ENCODE measurements around the gene VPS37D.

The VPS37D gene

GRCh38 chr7:73680501-73680900 lies 12.9 kb downstream of the VPS37D start:
- no peak for DNase-seq (ENCODE audit: low spot score)

DNA sequence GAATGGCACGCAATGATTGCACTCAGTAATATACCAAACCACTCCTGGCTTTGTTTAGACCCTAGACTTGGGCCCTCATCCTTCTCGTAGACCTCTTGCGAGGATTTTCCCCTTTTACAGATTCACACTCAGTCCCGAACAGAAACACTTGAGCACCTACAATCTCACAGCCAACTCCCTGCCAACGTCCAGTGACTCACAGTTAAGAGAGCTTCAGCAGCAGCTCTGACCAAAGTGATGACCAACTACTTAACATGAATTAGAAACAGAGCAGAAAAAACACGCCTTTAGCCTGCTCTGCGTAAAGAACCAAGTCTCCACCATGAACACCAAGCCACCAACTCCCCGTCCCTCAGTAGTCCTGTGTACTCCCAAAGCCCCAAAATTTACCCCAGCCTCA lies 13.4 kb downstream of the VPS37D start:
- no peak for DNase-seq (ENCODE audit: low spot score)

GRCh38 chr7:73682745-73683055 lies 15.1 kb downstream of the VPS37D start:
- DNase-seq (ENCODE audit: low spot score), result no peak

DNA sequence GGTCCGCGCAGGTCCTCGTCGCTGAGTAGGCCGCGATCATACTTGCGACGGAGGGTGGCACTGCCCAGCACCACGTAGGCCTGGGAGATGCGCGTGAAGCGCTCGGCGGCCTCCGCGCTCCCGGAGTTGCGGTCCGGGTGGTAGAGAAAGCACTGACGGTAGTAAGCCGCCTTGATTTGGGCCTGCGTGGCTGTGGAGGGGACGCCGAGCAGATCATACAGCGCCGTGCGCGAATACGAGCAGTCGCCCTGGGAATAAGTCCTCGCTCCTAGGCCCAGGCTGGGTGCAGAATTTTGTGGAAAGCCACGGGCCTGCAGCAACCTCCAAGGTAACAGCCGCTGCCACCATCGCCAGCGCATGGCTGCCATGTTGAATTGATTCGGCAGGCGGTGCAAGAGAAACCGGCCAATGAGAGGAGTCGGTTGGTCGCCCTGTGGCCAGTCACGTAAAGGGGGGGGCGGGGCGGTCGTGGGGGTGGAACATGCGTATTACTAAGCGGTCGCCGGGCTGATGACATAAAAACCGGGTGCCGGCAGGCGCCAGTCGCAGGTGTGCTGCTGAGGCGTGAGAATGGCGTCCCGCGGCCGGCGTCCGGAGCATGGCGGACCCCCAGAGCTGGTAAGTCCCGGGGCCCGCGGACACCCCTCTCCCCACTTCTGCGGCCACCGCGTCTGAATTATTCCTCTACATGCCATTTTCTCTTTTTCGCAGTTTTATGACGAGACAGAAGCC lies 15.6 kb downstream of the VPS37D start, which contains the start of the genes BUD23 and DNAJC30:
BUD23 (plus strand) TSS at position 542 of the 732 bp plus-strand sequence; CDS start at position 571, 29 bp downstream.
DNAJC30 (minus strand) TSS at position 398 of the 732 bp plus-strand sequence; CDS start at position 368, 30 bp downstream.
- peak; percentile 91 for DNase-seq (ENCODE audit: low spot score)

DNA sequence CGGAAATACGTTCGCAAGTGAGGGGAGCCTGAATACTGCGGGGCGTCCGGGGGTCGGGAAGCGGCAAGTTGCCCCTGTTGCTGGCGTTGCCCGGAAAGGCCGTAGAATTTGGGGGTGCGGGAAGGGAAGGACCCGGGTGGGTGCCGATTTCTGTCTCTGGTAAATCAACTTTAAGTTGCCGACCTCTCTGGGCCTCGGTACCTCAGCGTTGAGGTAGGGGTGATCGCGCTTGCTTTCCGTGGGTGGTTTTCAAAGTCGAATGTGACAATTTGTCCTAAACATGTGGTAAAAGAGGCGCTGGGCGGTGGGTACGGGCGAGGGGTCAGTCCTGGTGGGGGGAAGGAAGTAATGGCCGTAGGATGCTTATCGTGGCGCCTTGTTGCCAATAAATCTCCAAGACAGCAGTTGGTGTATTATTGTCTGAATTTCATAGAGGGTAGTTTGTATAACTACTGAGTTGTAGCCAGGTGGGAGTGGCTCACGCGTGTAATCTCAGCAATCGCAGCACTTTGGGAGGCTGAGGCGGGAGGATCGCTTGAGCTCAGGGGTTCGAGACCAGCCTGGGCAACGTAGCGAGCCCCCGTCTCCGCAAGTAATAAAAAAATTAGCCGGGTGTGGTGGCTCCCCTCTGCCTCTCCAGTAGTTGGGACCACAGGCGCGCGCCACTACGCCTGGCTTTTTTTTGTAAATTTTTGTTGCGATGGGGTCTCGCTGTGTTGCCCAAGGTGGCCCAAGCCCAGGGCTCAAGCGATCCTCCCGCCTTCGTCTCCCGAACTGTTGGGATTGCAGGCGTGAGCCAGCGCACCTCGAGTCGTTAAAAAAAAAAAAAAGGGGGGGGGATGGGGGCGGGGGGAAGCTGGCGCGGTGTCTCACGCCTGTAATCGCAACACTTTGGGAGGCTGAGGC lies 16.4 kb downstream of the VPS37D start:
- DNase-seq (ENCODE audit: low spot score), result no peak

DNA sequence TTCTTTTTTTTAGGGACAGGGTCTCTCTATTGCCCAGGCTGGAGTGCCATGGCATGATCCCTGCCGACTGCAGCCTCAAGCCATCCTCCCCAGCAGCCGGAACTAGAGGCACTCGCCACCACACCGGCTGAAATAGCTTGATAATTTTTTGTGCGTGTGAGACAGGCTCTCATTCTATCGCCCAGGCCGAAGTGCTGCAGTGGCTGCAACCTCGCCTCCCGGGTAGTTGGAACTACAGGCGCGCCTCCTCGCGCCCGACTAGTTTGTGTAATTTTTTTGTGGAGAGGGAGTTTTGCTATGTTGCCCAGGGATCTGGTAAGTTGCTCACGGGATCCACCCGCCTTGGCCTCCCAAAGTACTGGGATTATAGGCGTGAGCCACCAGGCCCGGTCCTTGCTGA lies 17.7 kb downstream of the VPS37D start:
- DNase-seq (ENCODE audit: low spot score), result no peak

DNA sequence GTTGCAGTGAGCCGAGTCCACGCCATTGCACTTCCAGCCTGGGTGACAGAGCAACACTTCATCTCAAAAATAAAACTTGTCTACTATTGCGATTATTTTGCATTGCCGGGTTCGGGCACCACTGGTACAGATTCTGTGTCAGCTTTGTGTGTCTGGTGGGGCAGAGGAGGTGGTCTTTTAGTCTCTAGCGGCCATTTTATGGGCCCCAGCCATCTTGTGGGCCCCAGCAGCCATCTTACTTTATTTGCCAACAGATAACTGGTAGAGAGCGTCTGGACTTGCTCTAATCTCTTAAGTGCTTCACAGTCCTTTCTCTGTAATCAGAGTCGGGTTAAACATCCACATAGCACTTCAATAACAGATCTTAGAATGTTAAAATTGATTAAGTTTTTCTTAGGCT lies 20.7 kb downstream of the VPS37D start:
- DNase-seq (ENCODE audit: low spot score), result no peak

- DNase-seq (ENCODE audit: low spot score), result no peak
Observed at GRCh38 chr7:73690646-73691045, 23.0 kb downstream of the VPS37D start.

DNA sequence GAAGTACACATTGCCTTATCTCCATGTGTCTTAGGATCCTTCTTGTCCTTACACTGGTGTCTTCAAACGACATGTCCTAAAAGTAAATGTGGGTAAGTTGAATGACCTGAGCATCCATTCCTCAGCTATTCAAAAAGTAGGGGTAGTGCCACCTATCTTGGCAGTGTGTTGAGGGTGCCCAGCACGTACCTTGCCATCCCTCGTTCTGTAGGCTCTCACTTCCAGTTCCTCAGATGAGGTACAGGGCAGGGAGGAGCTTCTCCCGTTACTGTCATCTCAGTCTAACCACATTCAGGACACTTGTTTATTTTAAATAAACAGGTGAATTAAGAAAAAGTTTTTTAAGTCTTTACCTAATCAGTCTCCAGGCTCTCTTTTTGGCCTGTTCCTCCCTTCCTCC lies 28.7 kb downstream of the VPS37D start:
- no peak for DNase-seq (ENCODE audit: low spot score)

GRCh38 chr7:73698410-73698809 lies 30.8 kb downstream of the VPS37D start:
- no peak for DNase-seq (ENCODE audit: low spot score)

DNA sequence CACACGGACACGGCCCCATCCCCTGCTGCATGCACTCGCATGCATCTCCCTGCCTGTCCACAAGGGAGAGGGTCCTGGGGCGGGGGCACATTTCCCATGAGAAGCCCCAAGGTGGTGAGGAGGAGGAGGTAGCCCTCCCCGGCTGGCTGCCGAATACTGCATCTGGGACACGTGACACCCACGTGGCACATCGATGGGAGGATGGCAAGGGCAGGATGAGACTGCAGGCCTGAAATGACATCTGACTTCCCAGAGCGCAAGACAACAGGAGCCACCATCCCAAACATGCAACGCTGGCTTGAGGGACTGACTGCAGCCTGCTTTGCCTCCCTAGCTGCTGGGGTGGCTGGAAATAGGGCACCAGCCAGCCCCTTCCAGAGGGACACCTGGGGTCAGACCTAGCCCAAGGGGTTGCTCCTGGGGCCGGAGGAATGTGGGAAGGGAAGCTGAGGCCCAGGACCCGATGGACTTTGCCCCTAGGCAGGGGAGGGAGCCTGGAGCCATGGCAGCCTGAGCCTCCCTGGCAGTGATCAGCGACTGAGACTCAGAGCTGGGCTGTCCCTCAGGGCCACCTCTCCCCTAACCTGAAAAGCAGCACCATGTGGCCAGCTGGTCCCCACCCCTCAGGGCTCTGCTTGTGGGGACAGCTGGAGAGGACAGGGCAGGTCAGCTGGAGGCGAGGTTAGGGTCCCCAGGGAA lies 31.9 kb downstream of the VPS37D start:
- DNase-seq (ENCODE audit: low spot score), result no peak

DNA sequence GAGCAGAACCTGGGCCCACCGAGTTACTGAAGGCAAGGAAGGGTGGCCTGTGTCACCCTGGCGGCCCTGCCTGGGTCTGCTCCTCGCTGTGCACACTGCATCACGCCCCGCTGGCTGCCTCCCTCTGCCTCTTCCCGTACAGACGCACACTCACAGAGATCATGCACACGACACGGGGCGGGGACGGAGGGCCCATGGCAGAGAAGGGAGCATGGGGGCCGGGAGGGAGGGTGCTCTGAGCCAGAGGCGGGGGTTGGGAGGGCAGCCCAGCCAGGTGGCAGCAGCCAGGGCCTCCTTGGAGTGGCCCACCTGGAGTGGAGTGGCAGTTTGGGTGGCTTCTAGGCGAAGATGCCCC lies 32.4 kb downstream of the VPS37D start:
- no peak for DNase-seq (ENCODE audit: low spot score)

DNA sequence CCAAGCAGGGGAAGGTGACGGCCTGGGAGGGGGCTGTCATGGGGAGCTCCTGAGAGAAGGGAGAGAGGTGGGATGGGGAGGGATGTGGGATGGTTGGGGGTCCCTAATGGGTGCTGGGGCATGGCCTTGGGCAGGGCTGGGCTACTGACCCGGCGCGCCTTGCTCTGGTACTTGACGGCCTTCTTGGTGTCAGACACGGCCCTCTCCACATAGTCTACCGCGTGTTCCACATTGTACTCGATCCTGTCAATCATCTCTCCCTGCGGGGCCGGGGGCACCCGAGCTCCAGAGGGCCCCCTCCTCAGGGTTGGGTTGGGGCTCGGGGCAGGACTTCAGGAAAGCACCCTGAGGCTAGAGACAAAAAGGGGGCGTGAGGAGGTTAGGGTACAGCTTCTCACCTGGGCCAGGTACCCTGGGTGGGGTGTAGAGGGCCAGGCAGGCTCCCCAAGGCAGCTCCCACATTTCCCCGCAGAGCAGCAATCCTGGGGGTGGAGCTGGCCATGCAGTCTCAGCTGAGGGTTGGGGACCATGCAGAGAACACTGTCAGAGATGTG lies 33.0 kb downstream of the VPS37D start:
- DNase-seq (ENCODE audit: low spot score), result no peak

GRCh38 chr7:73701357-73701995 lies 33.8 kb downstream of the VPS37D start:
- DNase-seq (ENCODE audit: low spot score), result peak; percentile 30

DNA sequence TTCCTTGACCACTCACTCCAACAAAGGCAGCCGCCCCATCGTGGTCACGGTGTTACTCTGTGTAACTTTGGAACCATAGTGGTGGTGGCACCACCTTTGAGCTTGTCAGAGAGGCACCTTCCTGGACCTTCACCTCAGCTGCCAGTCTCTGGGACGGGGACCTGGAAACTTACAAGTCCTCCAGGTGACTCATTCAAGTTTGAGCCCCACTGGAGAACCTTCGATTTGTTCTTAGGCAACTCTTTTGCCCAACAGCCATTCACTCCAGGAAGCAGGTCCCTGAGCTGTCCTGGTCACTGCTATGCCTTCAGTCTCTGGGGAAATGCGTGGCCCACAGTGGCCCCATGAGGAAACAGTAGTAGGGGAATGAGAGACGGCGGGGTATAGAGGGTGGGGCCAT lies 34.6 kb downstream of the VPS37D start:
- no peak for DNase-seq (ENCODE audit: low spot score)

DNA sequence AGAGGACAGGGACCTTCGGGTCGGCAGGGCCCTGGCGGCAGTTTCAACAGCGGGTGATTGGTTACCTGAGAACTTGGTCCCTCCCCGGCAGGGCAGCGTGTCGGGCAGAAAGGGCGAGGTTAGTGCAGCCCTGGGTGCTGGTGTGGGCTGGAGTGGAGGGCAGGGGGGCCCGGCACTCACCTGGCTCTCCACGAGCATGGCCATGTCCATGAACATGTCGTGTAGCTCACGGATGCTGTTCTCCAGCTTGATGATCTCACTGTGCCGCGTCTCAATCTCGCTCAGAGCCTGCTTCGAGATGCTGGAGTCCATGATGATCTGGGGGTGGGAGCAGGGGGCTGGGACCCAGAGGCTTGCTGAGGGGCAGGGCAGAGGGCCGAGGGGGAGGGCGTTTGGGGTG lies 35.0 kb downstream of the VPS37D start:
- DNase-seq (ENCODE audit: low spot score), result no peak

GRCh38 chr7:73703225-73703624 lies 35.6 kb downstream of the VPS37D start:
- DNase-seq (ENCODE audit: low spot score), result no peak

DNA sequence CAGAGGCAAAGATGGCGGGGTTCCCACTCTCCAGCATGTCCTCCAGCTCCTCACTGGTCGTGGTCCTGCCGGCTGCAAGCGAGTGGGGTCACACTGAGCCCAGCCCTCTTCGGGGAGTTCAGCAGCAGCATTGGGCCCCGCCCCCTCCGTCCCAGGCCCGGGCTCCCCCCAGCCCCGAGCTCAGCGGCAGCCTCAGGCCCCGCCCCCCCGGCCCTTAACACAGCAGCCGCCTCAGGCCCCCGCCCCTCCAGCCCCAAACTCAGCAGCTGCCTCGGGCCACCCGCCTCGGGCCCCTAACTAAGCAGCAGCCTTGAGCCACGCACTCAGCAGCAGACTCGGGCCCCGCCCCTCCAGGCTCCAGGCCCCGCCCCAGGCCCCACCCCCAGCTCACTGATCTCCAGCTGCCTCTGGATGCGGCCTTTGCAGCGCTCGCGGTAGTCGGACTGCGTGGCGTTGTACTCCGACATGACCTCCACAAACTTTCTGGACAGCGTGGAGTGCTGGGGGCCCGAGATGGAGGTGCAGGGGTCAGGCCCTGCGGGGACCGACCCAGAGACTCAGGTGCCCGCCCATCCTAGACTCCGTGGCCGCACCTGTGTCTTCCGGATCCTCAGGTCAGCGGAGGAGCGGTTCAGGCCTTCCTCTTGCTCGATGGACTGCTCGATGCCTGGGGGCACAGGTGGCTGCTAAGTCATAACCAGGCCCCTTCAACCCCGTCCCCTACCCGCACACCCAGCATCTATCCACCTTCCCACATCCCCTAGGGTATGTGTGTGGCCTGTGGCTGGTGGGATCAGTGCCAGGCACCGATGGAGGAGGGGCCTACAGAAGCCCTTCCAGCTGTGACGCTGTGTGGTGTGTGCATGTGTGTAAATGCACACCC lies 36.4 kb downstream of the VPS37D start:
- DNase-seq (ENCODE audit: low spot score), result peak; percentile 30

GRCh38 chr7:73704640-73705550 lies 37.3 kb downstream of the VPS37D start:
- DNase-seq (ENCODE audit: low spot score), result no peak

- no peak for DNase-seq (ENCODE audit: low spot score)
Observed at GRCh38 chr7:73705551-73705920, 37.9 kb downstream of the VPS37D start.
